IPS-20b (cell line): Measurements from ENCODE around the gene THBS1.

ENCODE experiments used
- H3K27ac ChIP-seq: one replicate; pipeline ENCODE4 v1.5.1; 2013; ENCODE audit warnings: low read length
- H3K27me3 ChIP-seq: 2 replicates; pipeline ENCODE4 v1.6.1; 2013; ENCODE audit warnings: mild to moderate bottlenecking, low read length, inconsistent platforms; ENCODE audit not compliant: insufficient read depth
- H3K36me3 ChIP-seq: 2 replicates; pipeline ENCODE4 v1.6.1; 2013; ENCODE audit warnings: low read depth, mild to moderate bottlenecking, inconsistent platforms, low read length, moderate library complexity; ENCODE audit not compliant: insufficient read depth
- H3K4me1 ChIP-seq: 2 replicates; pipeline ENCODE4 v1.6.1; 2013; ENCODE audit warnings: mild to moderate bottlenecking, control low read depth, inconsistent platforms, low read length, moderate library complexity; ENCODE audit not compliant: insufficient read depth
- H3K4me3 ChIP-seq: 2 replicates; pipeline ENCODE4 v1.5.1; 2013; ENCODE audit warnings: mild to moderate bottlenecking, low read length, inconsistent platforms
- H3K9ac ChIP-seq: 2 replicates; pipeline ENCODE4 v1.6.1; 2013; ENCODE audit warnings: low read depth, mild to moderate bottlenecking, inconsistent platforms, low read length, moderate library complexity
- H3K9me3 ChIP-seq: 2 replicates; pipeline ENCODE4 v1.6.1; 2013; ENCODE audit warnings: mild to moderate bottlenecking, low read depth, low read length, inconsistent platforms; ENCODE audit not compliant: insufficient read depth

The THBS1 gene

GRCh38 chr15:39591141-39591895 is 10.4 kb downstream of the THBS1 start:
- Histone ChIP-seq H3K9me3 (no peaks in the 10 kb centered on the region), H3K9ac (no peak overlapping the region), H3K27me3 (no peaks in the 10 kb centered on the region), H3K4me3 (no peak overlapping the region), H3K36me3 (peaks cover 100% of the 10 kb centered on the region), H3K4me1 (no peaks in the 10 kb centered on the region), H3K27ac (no peak overlapping the region)

GRCh38 chr15:39591896-39592315 is 11.0 kb downstream of the THBS1 start:
- Histone ChIP-seq H3K27ac (no peak overlapping the region), H3K27me3 (no peaks in the 10 kb centered on the region), H3K9ac (no peak overlapping the region), H3K4me3 (no peak overlapping the region), H3K4me1 (no peaks in the 10 kb centered on the region), H3K9me3 (no peaks in the 10 kb centered on the region), H3K36me3 (peaks cover 100% of the 10 kb centered on the region)

GRCh38 chr15:39592500-39592899 is 11.6 kb downstream of the THBS1 start:
- Histone ChIP-seq H3K9me3 (no peaks in the 10 kb centered on the region), H3K4me1 (no peaks in the 10 kb centered on the region), H3K27ac (no peak overlapping the region), H3K9ac (no peak overlapping the region), H3K36me3 (peaks cover 100% of the 10 kb centered on the region), H3K4me3 (no peak overlapping the region), H3K27me3 (no peaks in the 10 kb centered on the region)

GRCh38 chr15:39593071-39593655 is 12.3 kb downstream of the THBS1 start:
- Histone ChIP-seq H3K36me3 (peaks cover 97% of the 10 kb centered on the region), H3K4me3 (no peak overlapping the region)

GRCh38 chr15:39593656-39594445 is 13.0 kb downstream of the THBS1 start:
- H3K27me3 ChIP-seq, result no peaks in the 10 kb centered on the region
- no peak overlapping the region for H3K4me3 ChIP-seq
- no peaks in the 10 kb centered on the region for H3K4me1 ChIP-seq
- H3K9me3 ChIP-seq, result no peaks in the 10 kb centered on the region
- no peak overlapping the region for H3K9ac ChIP-seq
- H3K36me3 ChIP-seq, result peaks cover 90% of the 10 kb centered on the region
- H3K27ac ChIP-seq, result no peak overlapping the region

More at GRCh38 chr15:39593071-39593655, 12.3 kb downstream of the THBS1 start:
- Histone ChIP-seq H3K9me3 (no peaks in the 10 kb centered on the region), H3K27ac (no peak overlapping the region), H3K9ac (no peak overlapping the region), H3K4me1 (no peaks in the 10 kb centered on the region), H3K27me3 (no peaks in the 10 kb centered on the region)

- Histone ChIP-seq H3K9ac (no peak overlapping the region), H3K27ac (no peak overlapping the region), H3K36me3 (peaks cover 82% of the 10 kb centered on the region)
Measured at GRCh38 chr15:39594446-39595337, 13.8 kb downstream of the THBS1 start.

GRCh38 chr15:39595338-39596221 is 14.7 kb downstream of the THBS1 start:
- H3K9ac ChIP-seq, result no peak overlapping the region
- H3K4me1 ChIP-seq, result no peaks in the 10 kb centered on the region
- no peaks in the 10 kb centered on the region for H3K9me3 ChIP-seq
- H3K27me3 ChIP-seq, result no peaks in the 10 kb centered on the region
- no peak overlapping the region for H3K4me3 ChIP-seq
- peaks cover 73% of the 10 kb centered on the region for H3K36me3 ChIP-seq
- H3K27ac ChIP-seq, result no peak overlapping the region

More at GRCh38 chr15:39594446-39595337, 13.8 kb downstream of the THBS1 start:
- Histone ChIP-seq H3K27me3 (no peaks in the 10 kb centered on the region), H3K9me3 (no peaks in the 10 kb centered on the region), H3K4me3 (no peak overlapping the region), H3K4me1 (no peaks in the 10 kb centered on the region)

GRCh38 chr15:39596358-39597051 is 15.6 kb downstream of the THBS1 start:
- Histone ChIP-seq H3K4me1 (no peaks in the 10 kb centered on the region), H3K27me3 (no peaks in the 10 kb centered on the region), H3K4me3 (no peak overlapping the region), H3K27ac (no peak overlapping the region), H3K9ac (no peak overlapping the region), H3K9me3 (no peaks in the 10 kb centered on the region), H3K36me3 (peaks cover 64% of the 10 kb centered on the region)

- H3K4me3 ChIP-seq, result no peak overlapping the region
- H3K36me3 ChIP-seq, result peaks cover 55% of the 10 kb centered on the region
- no peaks in the 10 kb centered on the region for H3K9me3 ChIP-seq
- no peaks in the 10 kb centered on the region for H3K27me3 ChIP-seq
- no peak overlapping the region for H3K27ac ChIP-seq
- no peak overlapping the region for H3K9ac ChIP-seq
- no peaks in the 10 kb centered on the region for H3K4me1 ChIP-seq
Measured at GRCh38 chr15:39597336-39597735, 16.5 kb downstream of the THBS1 start.

GRCh38 chr15:39597751-39598185 is 16.9 kb downstream of the THBS1 start:
- Histone ChIP-seq H3K9me3 (no peaks in the 10 kb centered on the region), H3K4me1 (no peaks in the 10 kb centered on the region), H3K9ac (no peak overlapping the region), H3K4me3 (no peak overlapping the region), H3K27me3 (no peaks in the 10 kb centered on the region), H3K36me3 (peaks cover 51% of the 10 kb centered on the region), H3K27ac (no peak overlapping the region)
